Measurements from ENCODE around the gene MAPRE3.

GRCh38 chr2:26952374-26952773 is 18.1 kb upstream of the MAPRE3 start:
- TF ChIP-seq CTCF (conservative IDR thresholded peaks at IDR 0.05 in 1 of 2, IDR thresholded peaks at IDR 0.05 in 1 of 2; ENCODE audit: low read depth in 1 of 2, low read length in 2 of 2) (no peak), EZH2 (IDR thresholded peaks at IDR 0.05; ENCODE audit: low read length, missing control alignments) (no peak)

Measured in fibroblast of lung (primary cell).